NCI-H748 (cell line): ENCODE results near the gene CEMIP.
"Not testable (repeated sequence)": the region's sequence is repeated elsewhere in the genome, so short reads cannot be mapped to it uniquely, and the experiment has no call there.

Experiments
- DNase-seq: peaks from one replicate; lab custom pipeline; 2025; ENCODE audit not compliant: unreplicated experiment; lab: John Stamatoyannopoulos, UW

CEMIP gene

GRCh38 chr15:80760960-80761359, 18.2 kb upstream of the CEMIP start:
- DNase-seq, result no peak

- no peak for DNase-seq
Measured at GRCh38 chr15:80761754-80762153, 17.4 kb upstream of the CEMIP start.

GRCh38 chr15:80763235-80763634, 15.9 kb upstream of the CEMIP start:
- DNase-seq, result not testable (repeated sequence)

- no peak for DNase-seq
Measured at GRCh38 chr15:80764535-80764934, 14.6 kb upstream of the CEMIP start.

GRCh38 chr15:80766275-80766674, 12.9 kb upstream of the CEMIP start:
- no peak for DNase-seq

GRCh38 chr15:80768158-80768557, 11.0 kb upstream of the CEMIP start:
- no peak for DNase-seq

- no peak for DNase-seq
Measured at GRCh38 chr15:80769153-80769828, 9.9 kb upstream of the CEMIP start.

- DNase-seq, result no peak
Measured at GRCh38 chr15:80769829-80770705, 9.1 kb upstream of the CEMIP start.

GRCh38 chr15:80773122-80773551, 6.0 kb upstream of the CEMIP start:
- peak; percentile 58 for DNase-seq

GRCh38 chr15:80773792-80774352, 5.3 kb upstream of the CEMIP start:
- no peak for DNase-seq

GRCh38 chr15:80774486-80774885, 4.7 kb upstream of the CEMIP start:
- DNase-seq, result no peak

- no peak for DNase-seq
Measured at GRCh38 chr15:80775338-80775737, 3.8 kb upstream of the CEMIP start.

- peak; percentile 68 for DNase-seq
Measured at GRCh38 chr15:80776420-80777045, 2.6 kb upstream of the CEMIP start.

GRCh38 chr15:80777137-80777536, 2.0 kb upstream of the CEMIP start:
- peak; percentile 18 for DNase-seq

GRCh38 chr15:80777826-80778620, 1.1 kb upstream of the CEMIP start:
- DNase-seq, result no peak

- no peak for DNase-seq
Measured at GRCh38 chr15:80778621-80778963, 578 bp upstream of the CEMIP start.

- peak; percentile 69 for DNase-seq
Measured at GRCh38 chr15:80779658-80780415, 667 bp downstream of the CEMIP start.

- DNase-seq, result peak; percentile 66
Measured at GRCh38 chr15:80780416-80781221, 1.4 kb downstream of the CEMIP start.

- no peak for DNase-seq
Measured at GRCh38 chr15:80783260-80783659, 4.1 kb downstream of the CEMIP start.
